NCI-H1436 treated with DMSO at 0.1 percent for 48 hours (cell line): ENCODE measurements around the gene IRX3.

Source experiments
- DNase-seq: peaks from one replicate; lab custom pipeline; 2025; lab: John Stamatoyannopoulos, UW

The IRX3 gene

DNA sequence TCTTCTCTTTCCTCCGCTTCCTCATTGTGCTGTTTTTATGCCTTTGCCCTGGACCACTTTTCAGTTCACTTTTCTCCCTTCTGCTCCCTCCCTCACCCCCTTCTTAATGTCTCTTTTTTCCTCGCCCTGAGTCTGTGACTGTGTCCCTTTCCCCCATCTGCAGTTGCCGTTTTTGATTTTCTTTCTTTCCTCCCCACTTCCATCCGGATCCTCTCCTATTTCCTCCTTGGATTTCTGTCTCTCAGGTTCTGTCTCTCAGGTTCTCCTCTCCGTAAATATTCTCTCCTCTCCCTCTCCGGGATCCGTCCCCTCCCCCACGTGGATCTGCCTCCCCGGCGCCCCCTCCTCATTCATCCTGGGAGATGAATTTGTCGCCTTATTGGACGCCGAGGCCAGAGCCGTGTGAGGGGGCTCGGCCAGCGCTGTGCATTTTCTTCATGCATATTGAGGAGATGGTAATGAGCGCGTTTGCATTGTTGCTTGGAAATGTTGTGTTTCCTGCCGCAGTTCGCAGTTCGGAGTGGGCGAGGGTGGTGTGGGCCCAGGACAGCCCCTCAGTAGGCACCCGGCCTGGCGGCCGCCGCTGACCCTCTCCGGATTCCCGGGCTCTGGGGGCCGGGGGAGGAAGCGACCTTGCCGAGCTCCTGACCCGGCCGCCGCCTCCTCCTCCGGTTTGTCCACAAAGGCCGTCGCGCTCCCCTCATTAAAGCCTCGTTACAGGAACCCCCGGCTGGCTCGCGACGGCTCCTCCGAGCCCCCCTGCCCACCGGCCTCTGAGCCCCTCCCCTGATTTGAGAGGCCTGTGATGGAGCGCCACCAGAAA lies 4.5 kb upstream of the IRX3 start:
- no peak for DNase-seq

DNA sequence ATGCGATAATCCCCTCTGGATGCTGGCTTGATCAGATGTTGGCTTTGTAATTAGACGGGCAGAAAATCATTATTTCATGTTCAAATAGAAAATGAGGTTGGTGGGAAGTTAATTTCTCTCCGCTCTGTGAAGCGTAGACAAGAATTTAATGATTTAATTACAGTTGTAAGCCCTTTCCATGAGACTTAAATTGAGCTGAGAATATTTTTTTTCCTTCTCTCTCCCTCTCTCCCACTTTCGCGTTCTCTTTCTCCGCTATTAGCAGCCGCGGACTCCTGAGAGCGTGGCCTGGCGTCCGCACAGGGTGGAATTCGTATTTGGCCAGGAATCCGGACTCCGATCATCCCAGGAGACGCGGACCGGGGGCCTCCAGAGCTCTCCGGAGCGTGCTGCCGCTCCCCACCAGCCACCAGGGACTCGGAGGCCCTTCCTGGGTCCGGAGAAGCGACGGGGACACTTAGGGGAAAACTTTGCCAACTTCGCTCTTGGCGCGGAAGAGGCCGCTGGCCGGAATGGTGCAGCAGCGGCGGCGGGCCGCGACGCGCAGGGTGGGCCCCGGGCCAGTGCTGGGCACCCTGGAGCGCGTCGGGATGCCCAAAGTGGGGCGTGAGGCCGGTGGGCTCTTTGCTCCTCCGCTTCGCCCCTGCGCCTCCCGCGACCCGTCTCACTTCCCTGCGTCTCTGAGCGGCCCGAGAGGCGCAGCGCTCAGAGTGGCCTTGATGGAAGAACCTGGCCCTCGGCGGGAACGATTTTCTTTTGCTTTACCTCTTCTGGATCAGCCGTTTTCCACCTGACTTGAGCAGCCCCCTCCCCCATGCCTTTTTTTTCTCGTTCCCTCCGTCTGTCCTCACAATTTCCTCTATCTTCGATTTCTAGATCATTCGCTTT lies 3.6 kb upstream of the IRX3 start:
- DNase-seq, result no peak

DNA sequence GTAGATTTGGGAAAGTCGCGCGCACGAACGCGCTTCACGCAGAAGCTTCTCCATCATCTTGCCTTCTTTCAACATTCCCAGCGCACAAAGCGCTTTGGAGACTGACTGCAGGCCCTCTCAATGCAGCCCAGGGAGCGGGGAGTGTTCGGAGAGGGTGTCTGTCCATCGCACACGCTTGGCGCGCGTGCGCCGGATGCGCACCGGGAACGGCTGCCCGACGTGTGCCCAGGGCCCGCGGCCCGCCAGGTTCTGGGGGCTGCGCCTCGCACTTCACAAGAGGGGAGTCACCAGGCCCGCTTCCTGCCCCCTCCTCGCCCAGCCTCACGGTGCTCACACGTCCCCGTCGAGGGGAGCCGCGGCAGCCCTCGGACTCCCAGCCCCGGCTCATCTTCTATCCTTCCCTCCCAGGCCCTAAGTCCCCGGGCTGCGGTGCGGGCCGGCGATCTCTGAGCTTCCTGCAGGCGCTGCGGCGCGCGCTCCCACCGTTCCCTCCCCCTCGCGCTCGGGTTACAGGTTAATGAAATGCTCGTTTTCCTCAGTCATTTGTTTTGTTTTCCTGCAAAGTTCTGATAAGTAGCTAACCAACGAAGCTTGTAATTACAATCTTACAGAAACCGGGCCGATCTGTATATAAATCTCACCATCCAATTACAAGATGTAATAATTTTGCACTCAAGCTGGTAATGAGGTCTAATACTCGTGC lies 2.8 kb upstream of the IRX3 start:
- DNase-seq, result peak; percentile 28

DNA sequence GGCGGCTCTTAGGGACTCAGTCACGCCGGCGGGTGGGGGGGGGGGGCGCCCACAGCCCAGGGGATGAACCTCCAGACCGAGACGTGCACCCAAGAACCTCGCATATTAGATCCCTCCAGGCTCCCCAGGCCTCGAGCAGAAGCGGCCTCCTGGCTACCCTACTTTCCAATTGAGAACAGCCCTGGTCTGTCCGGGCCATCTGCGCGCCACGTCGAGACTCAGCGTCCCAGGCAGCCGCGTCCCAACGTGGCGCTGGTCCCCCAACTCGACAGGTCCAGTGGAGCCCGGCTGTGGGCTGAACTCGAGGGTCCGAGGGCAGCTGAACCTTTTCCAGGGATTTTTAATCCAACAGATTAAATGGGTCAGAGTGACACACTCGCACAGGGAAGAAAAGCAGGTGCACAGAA lies 2.3 kb upstream of the IRX3 start:
- no peak for DNase-seq

DNA sequence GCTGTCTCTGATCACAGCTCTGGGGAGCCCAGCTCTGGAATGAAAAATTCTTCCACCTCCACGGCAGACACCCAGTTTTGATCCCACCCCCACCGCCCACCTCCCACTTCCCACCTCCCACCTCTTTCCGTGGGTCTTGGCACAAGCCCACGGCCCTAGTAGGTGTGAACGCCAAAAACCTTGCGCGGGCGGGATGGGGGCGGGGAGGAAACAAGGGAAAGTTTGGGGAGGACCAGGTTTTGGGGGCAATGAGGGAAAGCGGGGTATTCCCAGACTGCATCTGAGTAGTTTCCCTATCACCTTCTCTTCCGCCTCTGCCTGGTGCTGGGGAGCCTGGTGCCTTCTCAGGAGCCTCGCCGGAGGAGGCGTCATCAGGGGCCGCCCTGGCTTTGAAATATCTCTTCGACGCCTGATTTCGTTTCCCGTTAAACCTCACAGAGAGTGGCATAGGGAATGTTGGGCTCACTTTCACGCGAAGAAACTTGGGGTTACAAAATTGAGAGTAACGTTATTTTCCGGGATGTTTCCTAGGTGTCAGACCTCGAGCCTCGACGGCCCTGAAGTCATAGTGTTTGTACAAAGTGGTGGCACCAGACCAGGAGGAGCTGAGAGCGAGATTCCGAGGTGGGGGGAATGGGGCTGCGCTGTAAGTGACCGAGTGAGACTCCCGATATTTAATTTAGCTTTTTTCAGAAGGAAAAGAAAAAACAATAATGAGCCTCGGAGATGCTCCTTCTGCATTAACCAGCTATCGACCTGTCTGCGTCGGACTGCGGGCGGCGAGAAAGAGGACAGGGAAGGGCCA lies 1.6 kb upstream of the IRX3 start:
- no peak for DNase-seq

DNA sequence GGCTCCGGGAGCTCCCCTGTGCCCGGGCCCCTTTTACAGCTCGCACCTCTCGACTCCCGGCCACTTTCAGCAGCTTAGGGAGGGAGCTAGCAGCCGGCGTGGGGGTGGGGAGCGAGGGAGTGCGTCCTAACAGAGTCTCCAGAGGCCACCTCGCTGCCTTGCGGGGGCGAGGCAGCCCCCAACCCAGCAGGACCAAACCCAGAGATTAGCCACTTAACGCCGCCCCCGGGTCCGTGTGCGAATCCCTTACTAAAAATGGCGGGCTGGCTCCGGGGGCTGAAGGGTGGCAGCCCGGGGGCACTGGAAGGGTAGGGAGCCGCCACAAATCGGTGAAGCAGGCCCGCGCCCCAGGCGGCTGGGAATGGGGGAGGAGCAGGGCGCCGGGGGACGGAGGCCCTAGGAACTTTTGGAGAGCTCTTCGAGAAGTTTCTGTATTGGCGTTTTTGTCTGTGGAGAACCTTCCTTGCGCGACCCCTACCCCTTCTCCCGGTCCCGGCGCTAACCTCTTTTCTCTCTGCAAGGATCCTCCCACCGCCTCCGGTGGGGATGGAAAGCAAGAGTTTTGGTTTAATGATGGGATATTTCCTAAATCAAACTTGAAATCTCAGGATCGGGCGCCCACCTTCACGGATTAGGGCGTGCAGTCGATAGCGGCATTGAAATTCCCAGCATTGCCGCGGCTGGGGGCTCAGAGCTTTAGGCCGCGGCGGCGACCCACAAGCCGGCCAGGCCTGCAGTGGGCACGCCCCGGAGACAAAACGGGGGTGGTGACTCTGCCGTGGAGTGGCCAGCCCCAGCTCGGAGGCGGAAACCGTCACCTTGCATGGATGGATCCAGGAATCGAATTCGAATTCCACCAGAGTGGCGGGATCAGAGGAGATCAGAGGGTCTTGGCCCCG lies 793 bp upstream of the IRX3 start:
- DNase-seq, result no peak

DNA sequence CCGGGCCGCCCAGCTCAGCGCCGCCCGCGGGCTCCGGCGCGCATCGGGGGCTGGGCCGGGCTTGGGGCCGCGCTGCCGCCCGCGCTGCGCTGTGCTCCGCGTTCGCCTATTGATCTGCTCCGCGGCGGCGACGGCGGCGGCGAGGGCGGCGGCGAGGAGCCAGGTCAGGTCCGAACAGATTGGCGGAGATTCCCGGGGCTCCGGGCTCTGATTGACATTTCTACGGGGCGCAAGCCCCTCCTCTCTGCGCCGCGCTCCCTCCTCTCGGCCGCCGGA lies 559 bp downstream of the IRX3 start:
- no peak for DNase-seq

DNA sequence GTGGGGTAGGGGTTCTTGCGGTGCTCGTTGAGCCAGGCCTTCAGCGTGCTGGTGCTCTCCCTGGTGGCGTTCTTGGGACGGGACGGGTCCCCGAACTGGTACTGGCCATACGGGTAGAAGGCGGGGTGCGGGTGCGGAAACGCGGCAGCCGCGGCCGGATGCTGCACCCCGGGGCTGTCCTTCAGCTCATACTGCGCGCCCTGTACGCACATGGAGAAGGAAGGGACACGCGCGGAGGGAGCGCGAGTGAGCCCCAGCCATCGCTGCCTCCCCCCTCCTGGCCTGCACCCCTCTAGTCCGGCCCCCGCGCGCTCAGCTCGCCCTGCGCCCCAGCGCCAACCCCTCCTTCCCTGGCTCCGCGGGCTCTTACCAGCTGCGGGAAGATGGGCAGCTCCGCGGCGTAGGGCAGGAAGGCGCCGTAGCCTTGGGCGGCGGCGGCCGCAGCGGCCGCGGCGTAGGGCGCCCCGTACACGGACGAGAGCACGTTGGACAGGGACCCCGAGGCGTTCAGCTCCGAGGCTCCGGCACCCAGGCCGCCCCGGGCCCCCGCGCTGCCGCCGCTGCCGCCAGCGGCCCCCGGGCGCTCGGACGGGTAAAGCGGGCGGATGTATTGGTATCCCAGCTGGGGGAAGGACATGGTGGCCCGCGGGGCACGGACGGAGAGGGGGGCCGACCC lies 1.0 kb downstream of the IRX3 start:
- no peak for DNase-seq

DNA sequence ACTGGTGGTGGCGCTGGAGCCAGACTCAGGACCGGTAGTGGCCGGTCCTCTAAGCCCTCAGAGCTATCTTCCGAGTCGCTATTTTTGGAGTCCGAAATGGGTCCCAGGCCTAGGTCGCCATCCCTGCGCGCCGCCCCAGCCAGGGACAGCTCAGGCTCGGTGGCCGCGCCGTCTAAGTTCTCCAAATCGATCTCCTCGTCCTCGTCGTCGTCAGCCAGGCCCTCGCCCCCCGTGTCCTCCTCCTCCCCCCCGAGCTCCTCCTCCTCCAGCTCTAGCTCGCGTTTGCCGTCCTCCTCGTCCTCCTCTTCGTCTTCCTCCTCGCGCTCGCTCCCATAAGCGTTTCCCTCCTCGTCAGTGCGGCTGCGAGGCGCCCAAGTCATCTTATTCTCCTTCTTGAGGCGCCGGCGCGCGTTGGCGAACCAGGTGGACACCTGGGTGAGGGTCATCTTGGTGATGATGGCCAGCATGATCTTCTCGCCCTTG lies 1.6 kb downstream of the IRX3 start:
- no peak for DNase-seq

DNA sequence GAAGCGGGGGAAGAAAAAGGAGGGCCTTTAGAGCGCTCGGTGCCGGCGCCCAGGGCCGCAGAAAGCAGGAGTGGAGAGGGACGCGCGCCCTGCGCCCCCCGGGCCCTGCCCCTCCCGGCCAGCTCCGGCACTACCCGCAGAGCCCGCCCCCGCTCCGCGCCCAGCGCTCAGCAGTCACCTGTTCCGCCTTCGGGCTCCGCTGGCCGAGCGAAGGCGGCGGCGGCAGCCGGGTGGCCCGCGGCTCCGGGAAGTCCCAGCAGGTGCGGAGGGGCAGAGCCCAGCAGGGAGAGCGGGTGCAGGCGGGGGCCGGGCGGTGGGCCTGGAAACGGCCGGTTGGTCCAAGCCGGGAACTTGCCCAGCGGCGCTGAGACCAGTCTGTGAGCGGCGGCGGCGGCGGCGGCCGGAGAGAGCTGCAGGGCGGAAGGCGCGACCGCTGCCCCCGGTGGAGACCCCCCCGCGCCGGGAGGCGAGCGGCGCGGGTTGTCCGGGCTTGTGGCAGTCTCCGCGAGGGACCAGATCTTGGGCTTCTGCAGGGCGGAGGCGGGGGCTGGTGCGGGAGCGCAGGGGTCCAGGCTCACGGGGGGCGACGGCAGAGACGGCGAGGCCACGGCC lies 2.2 kb downstream of the IRX3 start:
- DNase-seq, result no peak

DNA sequence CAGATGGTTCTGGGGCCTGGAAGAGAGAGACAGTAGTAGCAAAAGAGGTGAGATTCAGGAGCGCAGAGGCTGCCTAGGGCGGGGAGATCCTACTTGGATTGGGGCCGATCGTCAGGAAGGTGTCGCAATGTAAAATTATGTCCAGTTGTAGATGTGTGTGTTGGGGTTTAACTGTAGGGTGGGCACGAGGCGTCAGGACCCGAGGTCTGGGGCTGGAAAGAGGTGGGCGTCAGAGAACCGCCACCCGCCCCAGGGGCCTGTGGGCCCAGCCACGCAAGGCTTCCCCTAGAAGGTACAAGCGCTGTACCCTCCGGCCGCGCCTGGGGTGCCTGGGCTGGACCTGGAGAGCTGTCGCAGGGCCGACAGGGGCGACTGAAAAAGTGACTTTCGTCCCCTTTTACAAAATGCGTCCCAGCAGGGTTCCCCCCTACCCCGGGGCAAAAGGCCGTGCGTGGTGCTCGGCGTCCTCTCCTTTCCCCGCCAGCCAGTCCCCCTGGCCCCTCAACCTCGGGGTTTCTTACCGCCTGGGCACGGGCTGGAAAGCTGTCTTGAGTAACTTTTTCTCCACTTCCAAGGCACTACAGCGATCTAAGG lies 2.8 kb downstream of the IRX3 start:
- DNase-seq, result no peak

DNA sequence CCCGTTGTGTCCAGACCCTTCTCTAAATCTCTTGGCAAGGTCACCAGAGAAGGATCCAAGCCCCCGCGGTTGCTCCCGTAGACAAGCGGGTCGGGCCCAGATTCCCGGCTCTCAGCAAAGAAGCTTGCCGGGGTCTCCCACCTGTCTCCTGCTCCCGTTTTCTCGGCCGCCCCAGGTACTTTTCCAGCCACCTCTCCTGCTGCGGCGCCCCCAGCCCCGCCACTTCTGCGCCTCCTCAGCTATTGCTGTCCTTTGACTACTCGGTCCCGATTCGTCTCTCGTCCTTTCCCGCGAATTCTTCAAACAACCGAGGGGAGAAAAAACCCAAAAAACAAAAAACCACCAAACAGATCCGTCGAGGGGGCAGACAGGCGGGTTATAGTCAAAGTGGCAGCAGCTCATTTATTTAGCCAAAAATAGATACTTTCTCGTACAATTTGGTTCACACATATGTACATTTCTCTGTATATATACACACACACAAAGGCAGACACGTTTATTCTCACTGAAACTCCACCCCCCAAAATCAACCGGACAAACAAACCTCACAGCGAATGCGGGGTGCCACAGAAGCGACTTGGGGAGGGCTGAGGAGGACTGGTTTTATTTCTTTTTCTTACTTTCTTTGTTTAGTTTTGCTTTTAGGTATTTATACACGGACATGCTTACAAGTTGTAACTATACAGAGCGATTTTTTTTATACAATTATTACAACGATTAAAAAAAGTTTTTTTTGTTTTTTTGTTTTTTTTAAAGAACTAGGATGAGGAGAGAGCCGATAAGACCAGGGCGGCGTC lies 3.5 kb downstream of the IRX3 start:
- DNase-seq, result no peak

DNA sequence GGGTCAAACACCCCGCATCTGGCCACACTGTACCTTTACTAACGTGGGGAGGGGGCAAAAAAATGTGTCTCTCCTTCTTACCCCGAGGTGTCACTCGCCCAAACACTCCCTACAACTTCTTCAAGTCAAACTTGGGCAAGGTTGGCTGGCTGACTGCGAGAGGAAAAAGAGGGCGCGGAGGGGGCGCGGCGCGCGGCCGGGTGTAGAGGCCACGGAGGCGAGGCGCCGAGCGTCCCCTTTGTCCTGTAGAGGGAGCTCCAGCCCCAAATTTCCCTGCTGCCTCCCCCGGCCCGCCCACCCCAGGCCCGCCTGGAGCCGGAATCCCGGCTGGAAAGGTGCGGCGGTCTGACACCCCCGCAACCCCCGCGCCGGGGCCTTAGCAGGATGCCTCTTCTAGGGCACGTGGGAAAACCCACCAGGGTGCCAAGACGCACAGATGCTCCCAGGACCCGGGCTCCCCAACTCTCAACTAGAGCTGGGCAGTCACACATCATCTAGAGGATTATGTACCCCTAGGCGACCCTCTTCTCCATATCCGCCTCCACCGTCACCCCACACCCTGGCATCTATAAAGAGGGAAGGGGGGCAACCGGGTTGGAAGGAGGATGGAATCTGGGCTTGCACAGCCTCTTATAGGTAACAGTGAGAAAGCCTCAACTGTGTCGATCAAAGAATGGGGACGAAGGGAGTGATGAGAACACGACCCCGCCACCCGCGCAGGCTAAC lies 4.2 kb downstream of the IRX3 start:
- no peak for DNase-seq

DNA sequence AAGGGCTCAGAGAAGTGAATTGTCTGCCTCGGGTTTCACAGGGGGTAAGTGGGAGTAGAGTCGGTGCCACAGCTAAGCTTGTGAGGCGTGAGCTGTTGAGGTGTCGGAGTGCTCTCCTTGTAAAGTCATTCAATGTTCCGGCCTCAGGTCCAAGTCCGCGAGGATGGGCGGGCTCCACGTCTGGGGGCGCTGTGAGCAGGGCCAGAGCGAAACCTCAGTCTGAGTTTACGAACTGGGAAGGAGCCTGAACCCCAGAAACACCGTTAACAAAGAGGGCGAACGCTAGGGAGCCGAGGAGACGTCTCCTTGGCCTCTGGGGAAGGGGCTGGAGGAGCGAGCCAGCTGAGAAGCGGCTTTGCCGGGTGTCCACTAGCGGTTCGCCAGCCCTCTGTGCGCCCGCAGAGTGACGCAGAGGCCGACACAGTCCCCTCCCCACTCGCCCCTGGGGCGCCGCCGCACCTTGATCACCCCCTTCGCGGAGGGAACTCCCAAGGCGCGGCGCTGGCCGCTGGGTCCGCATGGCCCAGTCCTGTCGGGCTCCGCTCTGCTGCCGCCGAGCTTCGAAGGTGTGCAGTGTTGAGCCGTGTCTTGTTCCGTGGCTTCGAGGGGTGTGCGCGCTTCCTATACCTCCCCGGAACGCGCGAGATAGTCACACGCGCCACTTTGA lies 4.9 kb downstream of the IRX3 start:
- no peak for DNase-seq

DNA sequence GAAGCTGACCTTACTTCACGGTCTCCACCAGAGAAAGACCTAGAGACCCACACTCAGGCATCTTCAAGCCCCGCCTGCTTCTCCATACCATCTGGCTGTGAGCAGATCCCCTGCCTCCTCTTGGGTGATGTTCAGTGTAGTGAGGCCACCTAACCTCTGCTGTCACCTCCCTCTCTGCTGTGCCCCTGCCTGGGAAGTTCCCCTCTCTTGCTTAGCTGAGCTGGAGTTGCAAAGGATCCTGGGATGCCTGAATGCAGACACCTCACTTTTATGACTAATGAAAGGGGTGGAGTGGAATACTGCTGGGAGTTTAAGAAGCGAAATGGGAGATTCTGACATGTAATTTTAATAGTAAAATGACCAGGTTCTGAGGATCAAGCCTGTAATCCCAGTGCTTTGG lies 5.8 kb downstream of the IRX3 start:
- DNase-seq, result no peak

DNA sequence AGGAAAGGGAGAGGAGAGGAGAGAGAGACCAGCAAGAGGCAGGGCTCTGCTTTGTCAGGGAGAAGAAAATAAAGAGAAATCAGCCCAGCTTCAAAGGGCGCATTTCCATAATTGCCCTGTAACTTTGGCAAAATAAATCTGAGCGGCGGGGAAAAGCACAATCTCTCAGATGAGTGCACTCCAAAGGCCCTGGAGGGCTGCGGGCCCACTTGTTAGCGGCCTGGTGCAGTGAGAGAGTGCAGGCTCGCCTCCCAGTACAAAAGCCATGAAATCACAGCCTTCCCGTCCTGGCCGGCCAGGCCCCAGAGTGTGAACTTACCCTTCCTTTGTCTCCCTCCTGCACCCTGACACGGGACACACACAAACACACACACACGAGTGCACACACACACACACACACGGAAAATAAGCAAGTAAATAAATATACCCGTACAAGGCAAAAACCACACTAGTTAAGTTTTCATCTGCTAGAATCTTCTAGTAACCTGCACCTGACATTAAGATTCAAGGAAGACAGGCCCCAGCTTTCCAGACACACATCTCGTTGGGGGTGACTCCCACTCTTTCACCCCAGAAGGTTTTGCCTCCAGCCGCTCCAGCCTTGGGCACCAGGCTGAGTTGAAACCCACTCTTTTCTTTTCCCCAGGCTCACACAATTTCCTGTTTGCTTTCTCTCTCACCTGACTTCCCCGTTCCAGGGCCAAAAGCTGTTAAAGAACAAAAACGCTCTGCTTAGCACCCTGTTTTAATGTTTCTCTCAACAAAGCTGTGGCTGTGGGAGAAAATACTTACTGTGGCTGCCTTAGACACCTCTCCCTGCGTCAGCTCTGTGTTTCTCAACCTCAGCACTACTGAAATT lies 8.5 kb downstream of the IRX3 start:
- peak; percentile 17 for DNase-seq
